CD4-positive, alpha-beta T cell treated with Interleukin-4 for 1 hour (primary cell): ENCODE results near the gene COL24A1.
A peak's percentile ranks its signal among the peaks of the same experiment; 100 is the strongest.
"Not testable (repeated sequence)": the region's sequence is repeated elsewhere in the genome, so short reads cannot be mapped to it uniquely, and the experiment has no call there.

ENCODE experiments used
- DNase-seq, 2 donors: peaks; one replicate each; pipeline ENCODE4 v3.0.0-alpha.2; 2020 to 2022

Gene COL24A1

GRCh38 chr1:86151427-86151826 lies 5.1 kb downstream of the COL24A1 start:
- no peak for DNase-seq

- no peak for DNase-seq
Measured at GRCh38 chr1:86150553-86151055, 6.0 kb downstream of the COL24A1 start.

GRCh38 chr1:86149591-86149990 lies 7.0 kb downstream of the COL24A1 start:
- DNase-seq, result no peak

- DNase-seq, result no peak
Measured at GRCh38 chr1:86147755-86148154, 8.8 kb downstream of the COL24A1 start.

GRCh38 chr1:86146566-86146965 lies 10.0 kb downstream of the COL24A1 start:
- no peak for DNase-seq

GRCh38 chr1:86140281-86140880 lies 16.2 kb downstream of the COL24A1 start:
- DNase-seq, result no peak

GRCh38 chr1:86138746-86139145 lies 17.8 kb downstream of the COL24A1 start:
- DNase-seq, result no peak

GRCh38 chr1:86137436-86137835 lies 19.1 kb downstream of the COL24A1 start:
- peak; percentile 14 to 36 for DNase-seq

- DNase-seq, result no peak
Measured at GRCh38 chr1:86119214-86119764, 37.3 kb downstream of the COL24A1 start.

- no peak for DNase-seq
Measured at GRCh38 chr1:86114816-86115400, 41.7 kb downstream of the COL24A1 start.

- no peak for DNase-seq
Measured at GRCh38 chr1:86114236-86114635, 42.3 kb downstream of the COL24A1 start.

- DNase-seq, result not testable (repeated sequence)
Measured at GRCh38 chr1:86111590-86111989, 45.0 kb downstream of the COL24A1 start.

GRCh38 chr1:86110451-86111129 lies 46.0 kb downstream of the COL24A1 start:
- no peak for DNase-seq

- no peak for DNase-seq
Measured at GRCh38 chr1:86105533-86105866, 51.1 kb downstream of the COL24A1 start.

- DNase-seq, result no peak
Measured at GRCh38 chr1:86104606-86105532, 51.7 kb downstream of the COL24A1 start.

- DNase-seq, result no peak
Measured at GRCh38 chr1:86101616-86102015, 55.0 kb downstream of the COL24A1 start.

GRCh38 chr1:86100401-86100800 lies 56.2 kb downstream of the COL24A1 start:
- no peak for DNase-seq

- DNase-seq, result no peak
Measured at GRCh38 chr1:86089765-86090164, 66.8 kb downstream of the COL24A1 start.

GRCh38 chr1:86085741-86086409 lies 70.7 kb downstream of the COL24A1 start:
- no peak for DNase-seq

- DNase-seq, result no peak
Measured at GRCh38 chr1:86084998-86085397, 71.6 kb downstream of the COL24A1 start.

GRCh38 chr1:86082183-86082582 lies 74.4 kb downstream of the COL24A1 start:
- no peak for DNase-seq

GRCh38 chr1:86072474-86072873 lies 84.1 kb downstream of the COL24A1 start:
- not testable (repeated sequence) for DNase-seq
